HG02678 (cell line): ENCODE data around the gene ETV1.

ENCODE experiments used
- ATAC-seq: cut with Tn5 transposase; IDR thresholded peaks from one replicate; pipeline ENCODE4 v1.9.1; 2021; ENCODE audit warnings: mild to moderate bottlenecking, moderate library complexity; ENCODE audit not compliant: unreplicated experiment

ETV1 gene

GRCh38 chr7:13886356-13886755 lies 103.1 kb downstream of the ETV1 start:
- no peak for ATAC-seq

DNA sequence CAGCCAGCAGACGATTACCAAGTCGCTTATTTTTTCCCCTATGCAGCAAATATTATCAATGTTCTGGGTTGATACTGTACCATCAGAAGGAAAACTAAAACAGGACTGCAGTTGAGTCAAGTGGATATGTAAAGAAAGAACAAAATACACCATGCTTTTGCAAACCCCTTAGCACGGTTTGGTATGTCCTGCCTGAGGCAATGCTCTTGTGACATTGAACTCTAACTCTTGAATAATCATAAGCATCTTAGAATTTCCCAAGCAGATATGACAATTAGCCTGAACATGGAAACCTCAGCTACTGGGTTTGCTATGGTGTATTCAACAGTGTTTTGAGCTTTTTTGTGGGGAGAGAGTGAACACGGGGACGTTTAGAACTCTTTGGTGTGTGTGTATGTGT lies 107.4 kb downstream of the ETV1 start:
- ATAC-seq, result no peak

DNA sequence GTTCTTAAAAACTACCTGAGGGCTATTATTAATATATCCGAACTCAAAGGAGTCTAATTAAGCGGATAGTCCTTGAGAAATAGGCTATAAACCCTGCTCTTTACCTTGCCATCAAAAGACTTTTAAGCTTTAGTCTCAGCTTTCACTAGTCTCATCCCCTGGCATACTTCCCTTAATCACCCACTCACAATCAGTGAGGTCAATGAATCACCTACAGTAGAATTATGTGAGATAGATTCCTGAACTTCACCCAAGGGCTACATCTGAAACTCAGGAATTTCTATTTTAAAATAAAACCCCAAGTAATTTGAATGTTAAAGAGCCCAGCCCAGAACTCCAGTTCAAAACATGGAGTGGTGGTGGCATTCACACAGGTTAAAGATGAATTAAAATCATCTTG lies 108.7 kb downstream of the ETV1 start:
- no peak for ATAC-seq

DNA sequence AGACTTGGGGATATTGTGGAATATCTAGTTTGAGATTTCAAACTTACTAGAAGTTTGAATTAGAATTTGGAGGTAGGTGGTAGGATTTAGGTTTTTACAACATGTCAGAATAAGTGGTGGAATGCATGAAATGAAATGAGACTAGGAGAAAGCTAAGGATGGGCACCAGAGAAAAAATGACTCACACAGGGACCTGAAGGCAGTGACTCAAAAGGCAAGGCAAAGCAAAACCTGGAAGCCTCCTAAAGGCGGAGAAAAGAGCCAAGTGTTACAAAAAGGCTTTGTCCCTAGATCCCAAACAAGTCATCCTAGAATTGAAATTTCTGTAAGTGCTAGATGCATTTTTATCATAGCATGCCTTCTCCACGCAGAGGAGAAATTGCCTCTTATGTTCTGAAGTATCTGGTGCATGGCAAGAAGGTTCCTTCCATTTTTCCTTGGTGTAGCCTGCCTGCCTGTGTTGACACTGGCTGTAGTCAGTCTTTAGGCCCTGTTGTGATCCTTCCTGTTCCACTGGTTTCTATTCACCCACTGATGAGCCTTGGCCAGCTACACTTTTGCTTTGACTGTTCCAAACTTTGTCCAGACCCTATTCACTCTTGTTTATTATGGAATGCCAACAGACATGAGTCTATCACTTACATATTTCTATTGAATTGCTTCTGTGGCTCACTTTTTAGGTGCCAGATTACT lies 109.3 kb downstream of the ETV1 start:
- ATAC-seq, result no peak

GRCh38 chr7:13879143-13879542 lies 110.3 kb downstream of the ETV1 start:
- no peak for ATAC-seq

- no peak for ATAC-seq
These were observed 111.3 kb downstream of the ETV1 start for GRCh38 chr7:13878154-13878553.

- no peak for ATAC-seq
These were observed 113.9 kb downstream of the ETV1 start for GRCh38 chr7:13875496-13876074.

- ATAC-seq, result no peak
These were observed 114.7 kb downstream of the ETV1 start for GRCh38 chr7:13874783-13875182.

DNA sequence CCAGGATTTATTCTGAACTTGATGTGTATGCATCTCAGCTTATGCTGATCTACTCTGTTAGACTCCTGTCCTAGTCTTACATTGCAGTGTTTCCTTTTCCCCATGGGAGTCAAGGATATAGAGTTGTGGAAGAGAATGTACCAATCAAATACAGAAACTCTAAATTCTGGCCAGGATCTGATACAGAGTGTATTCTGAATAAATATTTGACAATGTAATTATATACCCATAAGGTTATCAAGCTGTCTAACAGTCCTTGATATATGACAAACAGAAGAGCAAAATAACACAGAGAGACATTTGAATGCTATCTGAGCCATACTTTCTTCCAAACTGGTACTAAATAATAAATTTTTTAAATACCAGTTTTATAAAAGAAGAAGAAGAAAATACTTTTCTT lies 116.8 kb downstream of the ETV1 start:
- ATAC-seq, result no peak

DNA sequence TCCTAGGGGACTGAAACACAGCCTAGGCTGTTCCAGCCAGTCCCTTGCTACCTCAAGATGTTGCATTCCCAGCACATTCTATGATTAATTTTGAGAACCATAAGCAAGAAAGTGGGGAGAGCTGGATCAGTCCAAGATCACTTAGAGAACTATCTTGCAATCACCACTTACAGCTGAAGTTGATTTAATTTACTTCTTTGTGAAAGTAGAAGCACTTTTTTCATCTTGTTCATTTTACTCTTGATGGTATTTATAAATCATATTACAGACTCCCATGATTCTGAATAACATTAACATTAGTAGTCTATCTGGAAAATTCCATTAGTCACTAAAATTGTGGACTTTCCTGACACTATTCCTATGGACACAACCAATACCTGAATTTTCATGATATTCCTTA lies 118.5 kb downstream of the ETV1 start:
- ATAC-seq, result no peak

DNA sequence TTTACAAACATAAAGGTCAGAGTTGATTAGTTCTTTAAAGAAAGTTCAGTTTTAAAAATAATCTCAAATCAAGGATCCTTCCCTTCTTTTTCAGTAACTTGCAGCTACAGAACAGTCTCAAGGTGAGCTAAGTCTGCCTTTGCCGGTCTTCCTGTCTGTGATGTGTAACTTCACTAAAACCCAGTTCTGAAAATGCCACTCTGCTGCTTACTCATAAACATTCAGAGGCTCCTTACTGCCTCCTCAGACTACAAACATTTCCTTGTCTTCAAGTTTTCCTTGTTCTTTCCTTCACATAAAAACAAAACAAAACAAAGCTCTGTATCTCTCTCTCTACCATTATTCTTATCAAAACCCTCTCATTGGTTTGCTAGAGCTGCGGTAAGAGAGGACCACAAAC lies 128.7 kb downstream of the ETV1 start:
- no peak for ATAC-seq

- no peak for ATAC-seq
These were observed 133.5 kb downstream of the ETV1 start for GRCh38 chr7:13856012-13856411.

- ATAC-seq, result no peak
These were observed 137.0 kb downstream of the ETV1 start for GRCh38 chr7:13852281-13852968.

GRCh38 chr7:13851736-13852135 lies 137.7 kb downstream of the ETV1 start:
- ATAC-seq, result no peak

DNA sequence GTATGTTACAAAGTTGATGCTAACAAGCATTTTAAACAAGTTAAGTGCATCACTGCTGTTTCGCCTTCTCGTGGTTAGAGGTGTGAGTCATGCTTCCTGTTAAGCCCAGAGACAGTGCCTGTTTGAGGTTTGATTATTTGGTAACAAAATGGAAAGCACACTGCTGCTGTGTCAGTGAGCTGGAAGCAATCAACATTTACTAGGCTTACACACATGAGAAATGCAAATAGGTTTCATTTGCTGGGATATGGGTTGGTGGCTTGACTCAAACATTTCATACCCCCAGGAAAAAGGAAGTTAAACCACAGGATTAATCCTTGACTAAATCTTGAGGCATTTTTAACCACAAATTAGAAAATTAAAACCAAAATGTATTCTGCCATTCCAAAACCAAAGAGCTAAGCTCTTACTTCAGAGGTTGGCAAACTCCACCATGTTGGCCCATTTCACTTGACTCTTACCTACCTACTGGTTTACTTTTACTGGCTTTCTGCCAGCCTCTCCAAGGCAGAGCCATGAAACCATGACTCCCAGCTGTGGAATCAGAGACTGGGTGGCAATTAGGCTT lies 139.2 kb downstream of the ETV1 start:
- ATAC-seq, result peak; percentile 94

DNA sequence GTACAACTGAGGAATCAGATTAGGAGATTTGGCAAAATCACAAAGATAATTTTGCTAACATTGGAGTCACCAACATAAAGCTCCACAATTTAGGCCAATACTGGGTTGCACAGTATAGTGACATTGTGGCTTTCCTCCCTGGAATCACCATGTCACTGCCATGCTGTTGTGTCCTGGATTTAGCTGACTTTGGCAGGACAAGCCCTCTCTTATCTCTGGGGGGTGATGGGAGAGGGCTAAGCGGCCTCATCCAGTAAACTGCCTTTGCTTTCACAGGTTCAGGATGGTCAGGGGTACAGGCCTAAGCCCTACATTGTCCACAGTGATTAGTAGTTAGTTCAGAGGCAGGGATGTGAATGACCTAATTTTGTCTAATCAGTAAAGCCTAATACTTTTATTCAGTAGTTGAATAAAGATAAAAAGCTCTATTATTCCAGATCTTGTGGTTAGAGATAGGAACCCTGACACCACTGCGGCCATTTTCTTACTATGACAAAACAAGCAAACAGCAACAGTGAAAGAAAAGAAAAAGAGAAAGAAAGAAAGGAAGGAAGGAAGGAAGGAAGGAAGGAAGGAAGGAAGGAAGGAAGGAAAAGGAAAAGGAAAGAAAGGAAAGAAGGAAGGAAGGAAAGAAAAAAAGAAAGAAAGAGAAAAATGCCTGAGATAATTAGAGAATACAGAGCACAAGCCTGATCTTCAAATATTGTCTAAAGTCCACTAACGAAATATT lies 140.1 kb downstream of the ETV1 start:
- ATAC-seq, result no peak

GRCh38 chr7:13848681-13849131 lies 140.8 kb downstream of the ETV1 start:
- no peak for ATAC-seq

- ATAC-seq, result no peak
These were observed 143.1 kb downstream of the ETV1 start for GRCh38 chr7:13846386-13846785.

- no peak for ATAC-seq
These were observed 143.9 kb downstream of the ETV1 start for GRCh38 chr7:13845601-13846000.

- ATAC-seq, result no peak
These were observed 144.5 kb downstream of the ETV1 start for GRCh38 chr7:13844954-13845353.

DNA sequence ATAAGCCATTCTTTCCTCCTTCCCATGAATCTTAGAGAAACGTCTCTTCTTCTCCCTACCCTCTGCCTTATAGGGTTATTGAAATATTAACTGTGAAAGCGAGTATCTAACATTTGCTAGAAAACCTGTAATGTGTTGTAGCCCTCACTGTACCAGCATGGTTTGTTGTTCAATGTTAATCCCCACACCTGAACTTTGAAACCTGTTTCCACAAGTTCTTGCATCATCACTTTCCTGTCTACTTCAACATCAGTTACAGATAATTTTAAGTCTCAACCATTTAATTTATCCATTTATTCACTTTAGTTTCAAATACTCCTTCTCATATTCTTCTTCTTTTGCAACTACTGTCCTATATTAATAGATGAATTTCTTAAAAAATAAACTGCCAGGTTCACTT lies 148.2 kb downstream of the ETV1 start:
- no peak for ATAC-seq
